Smooth muscle cell (in vitro differentiated cells): ENCODE measurements around the gene NKPD1. TPM values are rescaled to one million over a fixed set of nuclear protein-coding genes. Genes with fewer than 3 reads are reported as not detected.

Experiments used
- DNase-seq: peaks from one replicate; lab custom pipeline; 2025; ENCODE audit not compliant: unreplicated experiment; lab: John Stamatoyannopoulos, UW
- H2AFZ ChIP-seq: fragments of 200-600 bp; sonication (generic); 2 replicates; pipeline ENCODE4 v1.6.0; 2016; ENCODE audit warnings: antibody characterized with exemption, low read depth, mild to moderate bottlenecking
- H3F3A ChIP-seq: fragments of 200-600 bp; sonication (generic); 2 replicates; pipeline ENCODE4 v1.6.0; 2017; ENCODE audit warnings: antibody characterized with exemption, low read depth
- H3K27ac ChIP-seq: fragments of 200-600 bp; sonication (generic); 2 replicates; pipeline ENCODE4 v1.5.1; 2016; ENCODE audit warnings: low read depth, mild to moderate bottlenecking
- H3K27me3 ChIP-seq: fragments of 200-600 bp; sonication (generic); 2 replicates; pipeline ENCODE4 v1.6.1; 2016; ENCODE audit warnings: low read depth, mild to moderate bottlenecking
- H3K36me3 ChIP-seq: fragments of 200-600 bp; sonication (generic); 2 replicates; pipeline ENCODE4 v1.5.1; 2016; ENCODE audit warnings: low read depth
- H3K4me1 ChIP-seq: fragments of 200-600 bp; sonication (generic); 2 replicates; pipeline ENCODE4 v1.5.1; 2016; ENCODE audit warnings: low read depth
- H3K4me2 ChIP-seq: fragments of 200-600 bp; sonication (generic); 2 replicates; pipeline ENCODE4 v1.6.0; 2016; ENCODE audit warnings: mild to moderate bottlenecking
- H3K4me3 ChIP-seq: fragments of 200-600 bp; sonication (generic); 2 replicates; pipeline ENCODE4 v1.5.1; 2016; ENCODE audit warnings: mild to moderate bottlenecking
- H3K79me2 ChIP-seq: fragments of 200-600 bp; sonication (generic); 2 replicates; pipeline ENCODE4 v1.6.0; 2016; ENCODE audit warnings: low read depth, mild to moderate bottlenecking
- H3K9ac ChIP-seq: fragments of 200-600 bp; sonication (generic); 2 replicates; pipeline ENCODE4 v1.6.0; 2016; ENCODE audit warnings: low read depth
- H3K9me3 ChIP-seq: fragments of 200-600 bp; sonication (generic); replicated peaks from 2 replicates; pipeline ENCODE4 v1.5.1; 2016; ENCODE audit warnings: low read depth
- H4K20me1 ChIP-seq: fragments of 200-600 bp; sonication (generic); 2 replicates; pipeline ENCODE4 v1.6.0; 2016; ENCODE audit warnings: low read depth
- CTCF ChIP-seq: fragments of 200-600 bp; sonication (generic); IDR thresholded peaks from 2 replicates; pipeline ENCODE4 v1.5.1; 2017; ENCODE audit warnings: borderline replicate concordance, mild to moderate bottlenecking, antibody characterized with exemption; ENCODE audit not compliant: insufficient read depth, poor library complexity, severe bottlenecking
- WGBS: methylation state at CpG from one replicate; pipeline ENCODE4 v1.1.7; 2016; ENCODE audit warnings: low lambda C conversion rate; 5-methylcytosine and 5-hydroxymethylcytosine counted together
- polyA plus RNA-seq: library from polyadenylated mRNA; unstranded; fragments of >200 nt; fragmentation: Nextera tagmentation; extraction: Ambion mirVana; gene quantifications from 2 replicates; pipeline ENCODE4 v1.2.1, GENCODE V29; 2016
- total RNA-seq: library from RNA; depleted of rRNA; stranded (reverse); fragments of >200 nt; gene quantifications from 2 replicates; pipeline ENCODE4 v1.2.3, GENCODE V29; 2014

The NKPD1 gene
- total and polyA plus RNA-seq, 2 experiments from 2014 or later, result 0.13 to 1.6 TPM

- no peak for TF ChIP-seq CTCF
- Histone ChIP-seq H3K4me2 (no peak overlapping the region), H3K36me3 (no peaks in the 10 kb centered on the region), H3F3A (peaks cover 3% of the 10 kb centered on the region), H3K9me3 (no peaks in the 10 kb centered on the region), H3K79me2 (peaks cover 19% of the 10 kb centered on the region), H3K9ac (no peak overlapping the region), H3K4me1 (peaks cover 4% of the 10 kb centered on the region), H4K20me1 (peaks cover 12% of the 10 kb centered on the region), H3K27me3 (no peaks in the 10 kb centered on the region), H2AFZ (no peak overlapping the region), H3K27ac (no peak overlapping the region), H3K4me3 (no peak overlapping the region)
- DNase-seq, result no peak
- 95% methylated on average over 5 of the region's 5 CpGs for WGBS
Observed at GRCh38 chr19:45184115-45184514, 23.3 kb upstream of the NKPD1 start.

- Histone ChIP-seq H3K9me3 (no peaks in the 10 kb centered on the region), H3K27me3 (no peaks in the 10 kb centered on the region), H4K20me1 (peaks cover 12% of the 10 kb centered on the region), H3K4me3 (no peak overlapping the region), H3K4me2 (no peak overlapping the region), H3K9ac (no peak overlapping the region), H3F3A (peaks cover 6% of the 10 kb centered on the region), H3K36me3 (no peaks in the 10 kb centered on the region), H2AFZ (no peak overlapping the region), H3K79me2 (peaks cover 19% of the 10 kb centered on the region), H3K4me1 (peaks cover 4% of the 10 kb centered on the region), H3K27ac (no peak overlapping the region)
- no peak for TF ChIP-seq CTCF
- no peak for DNase-seq
- 89% methylated on average over 4 of the region's 4 CpGs for WGBS
Observed at GRCh38 chr19:45182758-45183157, 22.0 kb upstream of the NKPD1 start.

- Histone ChIP-seq H3K4me1 (peaks cover 7% of the 10 kb centered on the region), H2AFZ (no peak overlapping the region), H3K79me2 (peaks cover 19% of the 10 kb centered on the region), H3K27me3 (no peaks in the 10 kb centered on the region), H3K9me3 (no peaks in the 10 kb centered on the region), H3K9ac (no peak overlapping the region), H3K4me2 (peak overlapping the region; percentile 92), H3K4me3 (no peak overlapping the region), H3K27ac (no peak overlapping the region), H3K36me3 (no peaks in the 10 kb centered on the region), H4K20me1 (peaks cover 12% of the 10 kb centered on the region), H3F3A (peaks cover 6% of the 10 kb centered on the region)
- TF ChIP-seq CTCF, result no peak
- WGBS, result 88% methylated on average over 7 of the region's 7 CpGs
- DNase-seq, result no peak
Observed at GRCh38 chr19:45180936-45181335, 20.2 kb upstream of the NKPD1 start.

- Histone ChIP-seq H3K9me3 (no peaks in the 10 kb centered on the region), H4K20me1 (peaks cover 12% of the 10 kb centered on the region), H3K79me2 (peaks cover 19% of the 10 kb centered on the region), H3K4me3 (peak overlapping the region; percentile 83), H3K27ac (peak overlapping the region; percentile 81), H3K4me2 (peak overlapping the region; percentile 92), H3K4me1 (peaks cover 7% of the 10 kb centered on the region), H3K27me3 (no peaks in the 10 kb centered on the region), H3F3A (peaks cover 6% of the 10 kb centered on the region), H3K9ac (peak overlapping the region; percentile 82), H2AFZ (no peak overlapping the region), H3K36me3 (no peaks in the 10 kb centered on the region)
- no peak for DNase-seq
- TF ChIP-seq CTCF, result no peak
- WGBS, result 50% methylated on average over 9 of the region's 9 CpGs
Observed at GRCh38 chr19:45179892-45180370, 19.1 kb upstream of the NKPD1 start.
